Endothelial cell of umbilical vein (primary cell): ENCODE results near the gene IFNB1. TPM values are rescaled to one million over a fixed set of nuclear protein-coding genes. Genes with fewer than 3 reads are reported as not detected.

Experiments used
- BruUV-seq: library from RNA; stranded (reverse); fragments of 400-500 nt; replicated peaks from 2 replicates; lab custom pipeline; 2021; lab: Mats Ljungman, UMichigan
- CTCF ChIA-PET: fragments of 300-600, 350-600 bp; sonication (Branson Sonifier 250); formaldehyde crosslinking; loops from one replicate; lab custom pipeline; 2021; ENCODE audit warnings: antibody characterized with exemption, inconsistent platforms; lab: Charles Lee
- POLR2A ChIA-PET: fragments of 300-600, 350-600 bp; sonication (Branson Sonifier 250); formaldehyde crosslinking; loops from one replicate; lab custom pipeline; 2021; ENCODE audit warnings: antibody characterized with exemption, inconsistent platforms; lab: Charles Lee
- DNase-seq: peaks from one replicate; pipeline ENCODE4 v3.0.0-alpha.2; 2011; ENCODE audit warnings: low read depth, low spot score
- FAIRE-seq: peaks from 2 replicates; lab custom pipeline; 2011; peaks lifted over from hg19 to GRCh38; lab: Jason Lieb, UNC
- H2AFZ ChIP-seq: 2 replicates; pipeline ENCODE4 v1.6.0; 2012; ENCODE audit warnings: low read depth, low read length, control low read depth, inconsistent platforms
- H3K27ac ChIP-seq: 2 replicates; pipeline ENCODE4 v1.5.1; 2011; ENCODE audit warnings: low read depth, mild to moderate bottlenecking, control low read depth, low read length, moderate library complexity; ENCODE audit not compliant: insufficient read depth
- H3K27me3 ChIP-seq, 2 experiments: 2 replicates each; pipeline versions ENCODE4 v1.6.0 to v1.6.1; 2011; ENCODE audit warnings: low read length in 2 of 2, mixed read lengths in 1 of 2; ENCODE audit not compliant: control insufficient read depth in 2 of 2, insufficient read depth in 2 of 2
- H3K36me3 ChIP-seq, 2 experiments: 2 replicates in 1 of 2; 3 replicates in 1 of 2; pipeline ENCODE4 v1.5.1; 2011; ENCODE audit warnings: low read length in 2 of 2, mild to moderate bottlenecking in 1 of 2, moderate library complexity in 1 of 2; ENCODE audit not compliant: control insufficient read depth in 2 of 2, insufficient read depth in 2 of 2; ENCODE audit errors: extremely low read depth in 1 of 2
- H3K4me1 ChIP-seq: 3 replicates; pipeline ENCODE4 v1.5.1; 2011; ENCODE audit warnings: mild to moderate bottlenecking, low read length; ENCODE audit not compliant: control insufficient read depth, insufficient read depth; ENCODE audit errors: extremely low read depth
- H3K4me2 ChIP-seq: 2 replicates; pipeline ENCODE4 v1.6.1; 2011; ENCODE audit warnings: low read length, control low read depth, mixed read lengths; ENCODE audit not compliant: insufficient read depth
- H3K4me3 ChIP-seq, 3 experiments: fragments of 200-600 bp in 1 of 3; sonication (generic), shearing (Covaris generic) in 1 of 3; replicated peaks in 1 of 3; 2 replicates each; pipeline ENCODE4 v1.5.1; 2011 to 2016; ENCODE audit warnings: control low read depth in 3 of 3, low read length in 3 of 3, mild to moderate bottlenecking in 2 of 3, inconsistent platforms in 1 of 3, low read depth in 1 of 3, moderate library complexity in 1 of 3; ENCODE audit not compliant: insufficient read depth in 1 of 3
- H3K79me2 ChIP-seq: 2 replicates; pipeline ENCODE4 v1.6.0; 2012; ENCODE audit warnings: low read length, inconsistent platforms; ENCODE audit not compliant: control insufficient read depth, insufficient read depth
- H3K9ac ChIP-seq: replicated peaks from 2 replicates; pipeline ENCODE3; 2011; ENCODE audit warnings: low read length, control low read depth; ENCODE audit not compliant: insufficient read depth; ENCODE audit errors: extremely low read depth
- H3K9me1 ChIP-seq: replicated peaks from 3 replicates; pipeline ENCODE4 v1.6.0; 2011; ENCODE audit warnings: mild to moderate bottlenecking, low read length; ENCODE audit not compliant: control insufficient read depth, insufficient read depth; ENCODE audit errors: extremely low read depth
- H3K9me3 ChIP-seq: replicated peaks from 2 replicates; pipeline ENCODE4 v1.5.1; 2012; ENCODE audit warnings: low read length, inconsistent platforms; ENCODE audit not compliant: control insufficient read depth, insufficient read depth
- H4K20me1 ChIP-seq: replicated peaks from 2 replicates; pipeline ENCODE3; 2011; ENCODE audit warnings: mild to moderate bottlenecking, low read length; ENCODE audit not compliant: control insufficient read depth, insufficient read depth; ENCODE audit errors: extremely low read depth
- CTCF ChIP-seq, 2 donors: IDR thresholded peaks; 1 replicate in 1 of 2; 2 replicates in 1 of 2; pipeline ENCODE4 v1.5.1; 2011; ENCODE audit warnings: low read length in 2 of 2, mild to moderate bottlenecking in 2 of 2, moderate library complexity in 2 of 2, control low read depth in 1 of 2, inconsistent platforms in 1 of 2, low read depth in 1 of 2; ENCODE audit not compliant: insufficient read depth in 1 of 2; ENCODE audit errors: extremely low read depth in 1 of 2
- EZH2 ChIP-seq: IDR thresholded peaks from 2 replicates; pipeline ENCODE4 v1.6.1; 2012; ENCODE audit warnings: borderline replicate concordance, low read depth, mild to moderate bottlenecking, moderate library complexity, low read length, inconsistent platforms; ENCODE audit not compliant: severe bottlenecking
- FOS ChIP-seq: IDR thresholded peaks from 2 replicates; pipeline ENCODE4 v1.6.1; 2011; ENCODE audit warnings: mild to moderate bottlenecking, low read length, moderate library complexity, borderline replicate concordance; ENCODE audit not compliant: insufficient read depth
- GATA2 ChIP-seq: IDR thresholded peaks from 2 replicates; pipeline ENCODE4 v1.7.0; 2011; ENCODE audit warnings: low read depth, mild to moderate bottlenecking, moderate library complexity, mixed read lengths, low read length; ENCODE audit not compliant: insufficient read length, insufficient read depth
- JUN ChIP-seq: IDR thresholded peaks from 2 replicates; pipeline ENCODE4 v1.6.1; 2011; ENCODE audit warnings: borderline replicate concordance, low read depth; ENCODE audit not compliant: insufficient read length, insufficient read depth
- MAX ChIP-seq: IDR thresholded peaks from 2 replicates; pipeline ENCODE4 v1.6.1; 2011; ENCODE audit not compliant: insufficient read depth, insufficient read length
- MYC ChIP-seq: IDR thresholded peaks from one replicate; pipeline ENCODE4 v1.6.1; 2011; ENCODE audit warnings: mild to moderate bottlenecking, low read depth, low read length
- POLR2A ChIP-seq: IDR thresholded peaks from 2 replicates; pipeline ENCODE4 v1.6.1; 2012; ENCODE audit warnings: low read depth, mild to moderate bottlenecking, control low read depth, low read length
- POLR2AphosphoS5 ChIP-seq: IDR thresholded peaks from 2 replicates; pipeline ENCODE4 v1.6.1; 2012; ENCODE audit warnings: low read depth, mild to moderate bottlenecking, control low read depth, low read length, moderate library complexity; ENCODE audit not compliant: insufficient read depth
- dilution Hi-C: fragments of 300-500 bp; cut with MboI; formaldehyde crosslinking; loops from one replicate; pipeline ENCODE4 v1.15.0; 2019; ENCODE audit warnings: low sequenced_read_pairs; ENCODE audit not compliant: extremely low pct_ligation_motif_present
- intact Hi-C: fragments of 100-400 bp; cut with micrococcal nuclease; formaldehyde crosslinking; loops from one replicate; pipeline ENCODE4 v1.10.0; 2022
- polyA plus RNA-seq, 4 experiments: library from polyadenylated mRNA; depleted of rRNA in 3 of 4; stranded (reverse) in 3 of 4; unstranded in 1 of 4; fragments of >200 nt; gene quantifications; 2 replicates each; pipeline versions ENCODE4 v1.2.1 to v1.2.3, GENCODE V29; 2011 to 2012; ENCODE audit warnings: missing spikeins in 1 of 4
- total RNA-seq: library from RNA; stranded (reverse); gene quantifications from 2 replicates; pipeline ENCODE4 v1.2.3, GENCODE V29; 2021

Gene IFNB1
- total and polyA plus RNA-seq, 2 donors (not counting 3 experiments of a cell fraction or from before 2014, with no cell fraction given) = not detected

- H3K9me3 ChIP-seq = no peaks in the 10 kb centered on the region
- ChIA-PET POLR2A (no interaction called here), CTCF (interaction anchor here (1.6 kb wide), 1 partner anchor 57 kb away, joined by 4 read pairs; no protein-coding TSS in a partner anchor)
Measured at GRCh38 chr9:21053851-21054250, 23.9 kb downstream of the IFNB1 start.

More at GRCh38 chr9:21053851-21054250, 23.9 kb downstream of the IFNB1 start:
- H3K79me2 ChIP-seq = no peaks in the 10 kb centered on the region
- H3K36me3 ChIP-seq = no peaks in the 10 kb centered on the region
- H3K27ac ChIP-seq = no peak overlapping the region
- DNase-seq (no peak), FAIRE-seq (no peak)
- no peak overlapping the region for H3K4me3 ChIP-seq
- dilution Hi-C loops = no loop called here
- no TSS peak for BruUV-seq
- intact Hi-C loops = no loop called here
- no peak overlapping the region for H3K4me2 ChIP-seq
- TF ChIP-seq FOS = no peak
- no peak for TF ChIP-seq MYC
- TF ChIP-seq POLR2AphosphoS5 = no peak
- no peak for TF ChIP-seq CTCF (IDR thresholded peaks at IDR 0.05; ENCODE audit: extremely low read depth in 1 of 2, insufficient read depth in 1 of 2, low read depth in 1 of 2, low read length in 2 of 2)
- no peak for TF ChIP-seq POLR2A
- TF ChIP-seq GATA2 = no peak
- no peak for TF ChIP-seq MAX
- TF ChIP-seq EZH2 = no peak
- no peak for TF ChIP-seq JUN
- no peaks in the 10 kb centered on the region for H4K20me1 ChIP-seq
- no peaks in the 10 kb centered on the region for H3K27me3 ChIP-seq
- no peaks in the 10 kb centered on the region for H3K4me1 ChIP-seq
- no peaks in the 10 kb centered on the region for H3K9me1 ChIP-seq
- H3K9ac ChIP-seq = no peak overlapping the region
- no peak overlapping the region for H2AFZ ChIP-seq
